Stomach smooth muscle (tissue), 2 donors: ENCODE data around the gene BHLHE23.

Experiments
- H3K27ac ChIP-seq: one replicate; pipeline ENCODE4 v1.7.0; 2013; ENCODE audit warnings: mild to moderate bottlenecking, low read length, inconsistent platforms
- H3K27me3 ChIP-seq, 2 donors: one replicate each; pipeline ENCODE4 v1.7.0; 2013; ENCODE audit warnings: low read length in 2 of 2; ENCODE audit not compliant: insufficient read depth in 2 of 2, control insufficient read depth in 1 of 2
- H3K36me3 ChIP-seq, 2 donors: one replicate each; pipeline ENCODE4 v1.7.0; 2013; ENCODE audit warnings: low read length in 2 of 2; ENCODE audit not compliant: control insufficient read depth in 2 of 2, insufficient read depth in 2 of 2
- H3K4me1 ChIP-seq: one replicate; pipeline ENCODE4 v1.7.0; 2013; ENCODE audit warnings: low read length; ENCODE audit not compliant: control insufficient read depth, insufficient read depth
- H3K4me3 ChIP-seq, 2 donors: one replicate each; pipeline ENCODE4 v1.7.0; 2013; ENCODE audit warnings: low read length in 2 of 2
- H3K9ac ChIP-seq, 2 donors: one replicate each; pipeline ENCODE4 v1.7.0; 2013; ENCODE audit warnings: low read length in 2 of 2, mild to moderate bottlenecking in 1 of 2
- H3K9me3 ChIP-seq, 2 donors: one replicate each; pipeline ENCODE4 v1.7.0; 2013; ENCODE audit warnings: low read length in 2 of 2; ENCODE audit not compliant: control insufficient read depth in 2 of 2
- donor health status: healthy.
- donor health status: Pancreatic carcinoma.

BHLHE23 gene

DNA sequence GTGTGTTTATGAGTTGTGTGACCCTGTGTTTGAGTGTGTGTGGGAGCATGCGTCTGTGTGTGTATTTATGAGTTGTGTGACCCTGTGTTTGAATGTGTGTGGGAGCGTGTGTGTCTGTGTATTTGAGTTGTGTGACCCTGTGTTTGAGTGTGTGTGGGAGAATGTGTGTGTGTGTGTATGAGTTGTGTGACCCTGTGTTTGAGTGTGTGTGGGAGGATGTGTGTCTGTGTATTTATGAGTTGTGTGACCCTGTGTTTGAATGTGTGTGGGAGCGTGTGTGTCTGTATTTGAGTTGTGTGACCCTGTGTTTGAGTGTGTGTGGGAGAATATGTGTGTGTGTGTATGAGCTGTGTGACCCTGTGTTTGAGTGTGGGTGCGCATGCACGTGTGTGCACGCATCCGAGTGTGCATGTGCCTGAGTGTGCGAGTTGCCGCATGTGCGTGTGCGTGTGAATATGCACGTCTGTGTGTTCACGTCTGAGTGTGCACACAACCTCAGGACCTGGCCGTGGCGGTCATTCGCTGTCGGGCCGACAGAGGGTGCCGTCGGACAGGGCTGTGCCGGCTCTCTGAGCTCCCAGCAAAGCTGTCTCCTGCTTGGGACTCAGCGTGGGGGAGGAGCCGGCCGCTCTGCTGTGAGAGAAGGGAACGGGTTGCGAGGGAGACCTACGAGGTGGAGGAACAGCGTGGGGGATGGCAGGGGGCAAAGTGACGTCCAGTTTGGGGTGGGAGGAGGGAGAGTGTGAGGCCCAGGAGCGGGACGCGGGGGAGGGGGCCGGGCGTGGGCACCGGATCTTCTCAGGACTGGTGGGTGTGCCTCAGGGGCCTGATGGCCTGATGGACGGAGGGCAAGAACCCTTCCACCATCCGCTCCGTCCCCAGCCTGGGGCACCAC is 34.6 kb downstream of the BHLHE23 start:
- no peaks in the 10 kb centered on the region for H3K9me3 ChIP-seq
- H3K9ac ChIP-seq = no peak overlapping the region
- H3K4me3 ChIP-seq = peak overlapping the region; percentile 40 to 64

DNA sequence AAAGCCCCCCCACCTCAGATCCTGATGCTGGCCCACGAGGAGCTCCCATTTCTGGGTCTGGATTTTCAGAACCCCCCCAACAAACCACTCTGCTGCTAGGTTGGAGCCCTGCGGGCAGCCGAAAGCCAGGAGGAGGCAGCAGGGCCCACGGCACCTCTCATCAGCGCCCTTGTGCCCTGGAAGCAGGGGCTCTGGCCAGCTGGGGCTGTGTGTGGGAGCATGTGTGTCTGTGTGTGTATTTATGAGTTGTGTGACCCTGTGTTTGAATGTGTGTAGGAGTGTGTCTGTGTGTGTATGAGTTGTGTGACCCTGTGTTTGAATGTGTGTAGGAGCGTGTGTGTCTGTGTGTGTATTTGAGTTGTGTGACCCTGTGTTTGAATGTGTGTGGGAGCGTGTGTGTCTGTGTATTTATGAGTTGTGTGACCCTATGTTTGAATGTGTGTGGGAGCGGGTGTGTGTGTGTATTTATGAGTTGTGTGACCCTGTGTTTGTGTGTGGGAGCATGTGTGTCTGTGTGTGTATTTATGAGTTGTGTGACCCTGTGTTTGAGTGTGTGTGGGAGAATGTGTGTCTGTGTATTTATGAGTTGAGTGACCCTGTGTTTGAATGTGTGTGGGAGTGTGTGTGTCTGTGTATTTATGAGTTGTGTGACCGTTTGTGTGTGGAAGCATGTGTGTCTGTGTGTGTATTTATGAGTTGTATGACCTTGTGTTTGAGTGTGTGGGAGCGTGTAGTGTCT is 35.4 kb downstream of the BHLHE23 start:
- H3K27me3 ChIP-seq = peaks cover 44 to 58% of the 10 kb centered on the region in 2 donors
- no peaks in the 10 kb centered on the region for H3K36me3 ChIP-seq
- peaks cover 7% of the 10 kb centered on the region for H3K4me1 ChIP-seq
- H3K9me3 ChIP-seq = no peaks in the 10 kb centered on the region
- no peak overlapping the region for H3K4me3 ChIP-seq
- no peak overlapping the region for H3K9ac ChIP-seq
- H3K27ac ChIP-seq = no peak overlapping the region

More for the DNA sequence above, 34.6 kb downstream of the BHLHE23 start:
- no peak overlapping the region for H3K27ac ChIP-seq
- H3K27me3 ChIP-seq = peaks cover 51 to 66% of the 10 kb centered on the region in 2 donors
- H3K36me3 ChIP-seq = no peaks in the 10 kb centered on the region
- peaks cover 7% of the 10 kb centered on the region for H3K4me1 ChIP-seq

GRCh38 chr20:62970307-62971210 is 36.2 kb downstream of the BHLHE23 start:
- Histone ChIP-seq H3K27me3 (peaks cover 42 to 50% of the 10 kb centered on the region in 2 donors), H3K9me3 (no peaks in the 10 kb centered on the region), H3K4me3 (no peak overlapping the region), H3K27ac (no peak overlapping the region), H3K4me1 (peaks cover 7% of the 10 kb centered on the region), H3K9ac (no peak overlapping the region), H3K36me3 (no peaks in the 10 kb centered on the region)

DNA sequence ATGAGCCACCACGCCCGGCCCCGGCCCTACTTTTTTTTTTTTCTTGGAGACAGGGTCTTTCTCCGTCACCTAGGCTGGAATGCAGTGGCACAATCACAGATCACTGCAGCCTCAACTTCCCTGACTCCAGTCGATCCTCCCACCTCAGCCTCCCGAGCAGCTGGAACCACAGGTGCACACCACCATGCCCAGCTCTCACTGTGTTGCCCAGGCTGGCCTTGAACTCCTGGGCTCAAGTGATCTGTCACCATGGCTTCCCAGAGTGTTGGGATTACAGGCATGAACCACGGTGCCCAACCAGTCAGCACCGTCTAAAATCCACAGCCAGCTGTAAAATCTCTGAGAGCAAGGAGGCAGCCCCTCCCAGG is 36.8 kb downstream of the BHLHE23 start:
- H3K4me3 ChIP-seq = no peak overlapping the region
- H3K9me3 ChIP-seq = no peaks in the 10 kb centered on the region
- peaks cover 7% of the 10 kb centered on the region for H3K4me1 ChIP-seq
- no peaks in the 10 kb centered on the region for H3K36me3 ChIP-seq
- H3K27ac ChIP-seq = no peak overlapping the region
- H3K9ac ChIP-seq = no peak overlapping the region
- peaks cover 41 to 44% of the 10 kb centered on the region in 2 donors for H3K27me3 ChIP-seq

DNA sequence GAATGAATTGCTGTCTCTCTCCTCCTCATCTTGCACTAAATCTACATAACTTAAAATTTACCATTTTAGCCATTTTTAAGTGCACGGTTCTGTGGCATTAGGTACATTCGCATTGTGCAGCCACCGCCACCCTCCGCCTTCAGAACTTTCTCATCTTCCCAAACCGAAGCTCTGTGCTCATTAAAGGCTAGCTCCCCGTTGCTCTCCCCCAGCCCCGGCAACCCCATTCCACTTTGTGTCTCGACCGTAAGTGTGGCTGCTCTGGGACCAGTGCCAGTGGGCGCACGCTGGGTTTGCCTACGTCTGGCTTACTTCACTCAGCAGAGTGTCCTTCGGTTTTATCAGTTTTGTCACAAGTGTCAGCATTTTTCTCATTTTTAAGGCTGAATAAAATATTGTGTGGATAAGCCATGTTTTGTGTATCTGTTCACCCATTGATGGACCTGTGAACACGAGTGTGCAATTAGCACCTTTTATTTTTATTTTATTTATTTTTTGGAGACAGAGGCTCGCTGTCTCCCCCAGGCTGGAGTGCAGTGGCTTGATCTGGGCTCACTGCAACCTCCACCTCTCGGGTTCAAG is 37.5 kb downstream of the BHLHE23 start:
- H3K27me3 ChIP-seq = peaks cover 34 to 39% of the 10 kb centered on the region in 2 donors
- no peaks in the 10 kb centered on the region for H3K9me3 ChIP-seq
- H3K4me3 ChIP-seq = no peak overlapping the region
- peaks cover 7% of the 10 kb centered on the region for H3K4me1 ChIP-seq
- no peaks in the 10 kb centered on the region for H3K36me3 ChIP-seq
- H3K9ac ChIP-seq = no peak overlapping the region
- H3K27ac ChIP-seq = no peak overlapping the region

DNA sequence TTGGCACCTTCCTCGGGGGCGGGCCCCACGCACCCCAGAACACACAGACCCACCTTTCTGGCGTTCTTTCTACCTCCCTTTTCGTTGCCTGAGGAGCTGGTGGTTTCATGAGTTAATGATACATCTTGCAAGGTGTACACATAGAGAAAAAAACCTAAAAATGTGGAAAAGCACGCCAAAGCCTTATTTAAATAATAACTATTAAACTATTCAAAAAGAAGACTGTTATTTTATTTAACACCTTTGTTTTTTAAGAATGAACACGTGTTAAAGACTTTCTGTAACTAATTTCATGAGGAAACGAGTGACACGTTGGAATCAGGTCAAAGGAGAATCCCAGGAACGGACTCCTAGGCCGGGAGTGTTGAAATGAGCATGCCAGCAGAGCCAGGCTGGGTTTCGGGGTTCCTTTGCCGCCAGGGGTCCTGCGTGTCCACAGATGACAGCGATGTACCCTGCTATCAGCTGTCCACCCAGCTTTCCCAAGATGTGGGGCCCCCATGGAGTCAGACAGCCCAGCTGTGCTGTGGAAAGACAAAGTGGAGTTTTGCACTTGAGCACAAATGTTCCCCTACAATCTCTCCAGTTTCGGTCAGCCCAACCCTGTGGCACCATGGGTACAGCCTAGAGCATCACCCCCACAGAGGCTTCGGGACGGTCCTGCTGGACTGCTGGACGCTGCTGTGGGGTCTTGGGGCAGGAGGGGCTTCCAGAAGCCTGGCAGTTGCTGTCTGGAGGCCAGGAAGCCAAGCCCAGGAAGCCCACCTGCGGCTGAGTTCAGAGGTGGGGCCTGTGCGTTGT is 38.2 kb downstream of the BHLHE23 start:
- peaks cover 7% of the 10 kb centered on the region for H3K4me1 ChIP-seq
- no peak overlapping the region for H3K27ac ChIP-seq
- H3K4me3 ChIP-seq = no peak overlapping the region
- no peaks in the 10 kb centered on the region for H3K9me3 ChIP-seq
- peaks cover 30 to 34% of the 10 kb centered on the region in 2 donors for H3K27me3 ChIP-seq
- no peaks in the 10 kb centered on the region for H3K36me3 ChIP-seq
- H3K9ac ChIP-seq = no peak overlapping the region

- no peak overlapping the region for H3K9ac ChIP-seq
- no peaks in the 10 kb centered on the region for H3K9me3 ChIP-seq
- peaks cover 4% of the 10 kb centered on the region for H3K4me1 ChIP-seq
- no peaks in the 10 kb centered on the region for H3K36me3 ChIP-seq
- no peak overlapping the region for H3K27ac ChIP-seq
- H3K4me3 ChIP-seq = no peak overlapping the region
- H3K27me3 ChIP-seq = peaks cover 26% of the 10 kb centered on the region in 2 donors
Observed at GRCh38 chr20:62967628-62968351, 39.0 kb downstream of the BHLHE23 start.

GRCh38 chr20:62967149-62967501 is 39.6 kb downstream of the BHLHE23 start:
- Histone ChIP-seq H3K9me3 (no peaks in the 10 kb centered on the region), H3K4me3 (no peak overlapping the region), H3K27ac (no peak overlapping the region), H3K9ac (no peak overlapping the region), H3K36me3 (no peaks in the 10 kb centered on the region), H3K27me3 (peaks cover 21 to 22% of the 10 kb centered on the region in 2 donors), H3K4me1 (no peaks in the 10 kb centered on the region)
